Right renal cortex interstitium (tissue), 3 donors: ENCODE results near the gene PRKAA2. TPM values are rescaled to one million over a fixed set of nuclear protein-coding genes. Genes with fewer than 3 reads are reported as not detected.

Experiments used
- DNase-seq, 3 donors: peaks; one replicate each; pipeline ENCODE4 v3.0.0-alpha.2; 2013; ENCODE audit warnings: low read depth in 3 of 3, low spot score in 2 of 3
- polyA plus RNA-seq, 3 donors: library from polyadenylated mRNA; unstranded; fragments of 120-200 nt; gene quantifications; one replicate each; pipeline ENCODE4 v1.2.1, GENCODE V29; 2013; ENCODE audit not compliant: insufficient read length in 3 of 3

PRKAA2 gene
- polyA plus RNA-seq, 3 donors = 14.8 to 16.6 (median 15.3) TPM

DNA sequence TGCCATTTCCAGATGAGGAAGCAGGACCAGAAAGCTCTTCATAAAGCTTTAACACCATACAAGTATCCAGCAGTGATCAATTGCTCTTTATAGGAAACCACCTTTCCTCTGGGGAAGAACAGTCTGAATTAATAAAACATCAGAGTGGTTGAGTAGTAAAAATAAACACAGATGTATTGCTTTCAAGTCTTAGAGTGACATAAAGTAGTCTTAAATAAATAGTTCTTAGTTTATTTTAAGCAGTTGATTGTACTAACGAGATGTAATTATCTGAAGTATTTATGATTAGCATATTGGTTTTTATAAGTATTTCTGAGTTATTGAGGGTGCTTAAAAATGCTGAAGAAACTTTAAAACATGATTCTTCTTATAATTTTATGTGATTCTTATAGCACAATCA, 67.0 kb downstream of the PRKAA2 start:
- DNase-seq = no peak

DNA sequence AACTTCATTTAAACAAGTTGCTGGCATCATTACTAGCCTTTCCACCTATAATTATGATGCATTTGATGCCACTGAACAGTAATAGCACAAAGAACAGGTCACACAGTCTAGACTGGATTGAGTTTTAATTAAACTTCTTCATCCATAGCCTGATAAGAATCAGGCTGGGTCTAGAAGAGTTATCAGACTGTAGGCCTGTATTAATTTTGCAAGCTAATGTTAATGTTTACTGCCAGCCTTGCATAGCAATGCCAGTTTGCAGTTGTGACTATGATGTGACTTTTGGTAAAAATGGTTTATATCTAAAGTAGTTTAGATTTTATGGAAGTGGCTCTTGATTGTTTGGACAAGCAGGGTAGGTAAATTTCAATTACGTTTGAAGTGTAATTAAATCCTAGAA, 68.0 kb downstream of the PRKAA2 start:
- no peak for DNase-seq

DNA sequence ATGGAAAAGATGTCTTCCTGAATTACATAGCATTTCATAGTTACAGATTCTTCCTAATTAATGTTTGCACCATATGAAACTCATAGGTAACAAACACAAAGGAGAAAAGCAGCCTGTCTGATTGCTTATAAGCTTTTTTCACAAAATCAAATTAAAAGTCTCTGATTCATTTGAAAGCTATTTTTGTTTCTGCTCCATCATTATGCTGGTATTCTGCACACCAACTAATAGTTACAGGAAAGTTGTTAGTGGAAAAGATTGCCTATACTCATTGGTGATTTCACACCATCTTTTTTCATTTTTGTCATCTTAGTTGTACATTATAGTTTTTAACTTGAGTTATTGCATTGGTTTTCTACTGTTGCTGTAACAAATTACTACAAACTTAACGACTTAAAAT, 70.0 kb downstream of the PRKAA2 start:
- no peak for DNase-seq

DNA sequence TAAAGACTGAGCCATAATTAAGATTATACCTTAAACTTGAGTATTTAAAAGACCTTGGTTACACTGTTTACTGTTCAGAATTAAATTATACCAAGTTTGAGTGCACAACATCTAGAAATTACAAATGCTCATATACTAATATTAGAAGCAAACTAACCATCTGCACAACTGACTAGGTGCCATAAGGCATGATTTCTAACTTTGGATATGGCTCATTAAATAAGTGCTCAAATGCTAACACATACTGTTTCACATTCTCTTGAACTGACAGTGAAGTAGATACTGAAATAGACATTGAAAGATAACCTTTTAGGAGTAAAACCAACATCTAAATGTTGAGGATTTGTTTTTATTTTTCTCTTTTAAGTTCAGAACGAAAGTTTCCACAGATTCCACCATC, 74.1 kb downstream of the PRKAA2 start:
- no peak for DNase-seq

DNA sequence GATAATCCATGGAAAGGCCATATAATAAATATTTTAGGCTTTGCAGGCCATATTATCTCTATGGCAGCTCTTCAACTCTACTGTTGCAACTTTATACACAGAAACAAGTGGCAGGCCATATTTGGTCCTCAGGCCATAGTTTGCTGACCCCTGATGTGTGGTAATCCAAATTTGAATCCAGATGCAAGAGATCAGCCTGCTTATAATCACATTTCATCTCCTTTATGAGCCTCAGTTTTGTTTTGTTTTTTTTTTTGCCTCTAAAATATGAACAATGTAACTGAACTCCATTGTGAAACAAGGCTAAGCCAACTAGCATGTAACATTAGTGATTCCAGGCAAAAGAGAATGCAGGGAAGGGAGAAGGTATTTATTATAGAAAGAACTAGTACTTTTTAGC, 81.6 kb downstream of the PRKAA2 start:
- no peak for DNase-seq

DNA sequence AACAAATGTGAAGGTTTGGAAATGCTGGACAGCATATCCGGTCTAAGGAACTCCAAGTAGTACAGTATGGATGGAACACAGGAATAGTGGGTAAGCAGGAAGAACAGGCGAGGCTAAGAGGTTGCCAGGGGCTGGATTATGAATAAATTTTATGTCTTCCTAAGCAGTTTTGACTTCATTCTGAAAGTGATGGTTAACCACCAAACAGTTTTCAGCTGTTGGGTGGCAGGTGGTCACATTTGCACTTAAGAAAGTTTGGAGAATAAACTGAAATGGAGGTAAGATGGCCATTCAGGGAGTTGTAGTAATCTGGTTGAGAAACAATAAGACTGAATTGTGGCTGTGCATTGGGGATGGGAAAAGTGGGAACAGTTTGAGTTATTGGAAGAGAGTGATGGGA, 83.8 kb downstream of the PRKAA2 start:
- DNase-seq = no peak

DNA sequence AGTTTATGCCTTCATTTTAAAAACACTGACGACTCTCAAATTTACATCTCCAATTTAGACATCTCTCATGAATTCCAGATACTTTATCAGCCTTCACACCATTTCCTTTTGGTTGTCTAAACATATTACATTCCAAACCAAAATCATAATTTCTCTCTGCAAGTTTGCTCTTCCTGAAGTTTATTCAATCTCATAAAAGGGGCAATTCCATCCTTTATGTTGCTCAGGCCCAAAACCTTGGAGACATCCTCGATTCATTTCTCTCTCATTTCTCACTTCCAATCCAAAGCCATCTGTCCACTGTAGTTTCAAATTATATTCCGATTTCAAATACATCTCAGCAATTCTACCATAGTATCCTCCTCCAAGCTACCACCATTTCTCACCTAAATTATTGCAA, 100.1 kb downstream of the PRKAA2 start:
- DNase-seq = no peak

DNA sequence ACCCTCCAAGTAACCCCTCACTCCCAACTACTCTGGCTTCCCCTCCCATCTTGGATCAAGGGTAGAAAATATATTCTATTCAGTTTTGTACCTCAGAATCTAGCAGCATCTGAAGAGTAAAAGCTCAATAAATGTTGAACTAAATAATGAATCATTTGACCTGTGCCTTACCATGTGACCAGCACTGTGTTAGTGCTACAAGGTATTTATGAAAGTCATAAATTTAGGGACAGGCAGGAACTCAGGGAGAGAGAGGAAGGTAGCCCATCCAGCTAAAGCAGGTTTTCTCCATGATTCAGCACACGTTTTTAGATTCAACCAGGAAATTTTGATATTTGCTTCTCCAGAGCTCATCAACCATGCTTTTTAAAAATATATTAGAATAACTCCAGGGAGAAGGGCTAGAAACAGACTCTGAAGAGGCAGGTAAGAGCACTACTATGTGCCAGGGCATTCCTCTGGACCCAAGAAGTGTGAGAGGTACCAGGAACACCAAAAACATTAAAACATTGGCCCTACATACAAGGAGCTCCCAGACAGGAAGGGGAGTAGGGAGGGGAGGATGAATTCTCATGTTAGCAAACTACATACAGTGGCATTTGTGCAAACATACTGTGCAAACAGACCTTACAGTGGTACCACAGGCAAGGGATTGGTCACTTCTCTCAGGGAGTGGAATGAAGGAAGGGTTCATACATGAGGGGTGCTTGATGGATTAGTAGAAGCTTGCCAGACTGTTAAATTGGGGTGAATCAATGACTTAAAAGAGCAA, 109.8 kb downstream of the PRKAA2 start:
- DNase-seq = no peak

DNA sequence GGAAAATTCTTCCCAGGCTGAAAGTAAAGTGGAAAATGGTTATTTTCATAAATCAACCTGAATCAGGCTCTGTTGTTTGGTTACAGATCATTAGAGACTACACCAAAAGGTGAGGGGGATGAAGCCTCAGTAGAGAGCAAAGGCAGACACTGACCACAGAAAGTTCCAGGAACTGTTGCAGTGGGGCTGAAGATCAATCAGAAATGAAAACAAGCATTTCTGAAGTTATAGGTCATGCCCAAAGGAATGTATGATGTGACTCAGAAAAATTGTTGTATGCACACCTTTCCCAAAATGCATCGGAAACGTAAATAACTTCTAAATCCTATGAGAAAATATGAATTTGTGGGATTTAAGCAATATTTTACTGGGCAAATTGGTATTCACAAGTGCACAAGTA, 110.8 kb downstream of the PRKAA2 start:
- no peak for DNase-seq

DNA sequence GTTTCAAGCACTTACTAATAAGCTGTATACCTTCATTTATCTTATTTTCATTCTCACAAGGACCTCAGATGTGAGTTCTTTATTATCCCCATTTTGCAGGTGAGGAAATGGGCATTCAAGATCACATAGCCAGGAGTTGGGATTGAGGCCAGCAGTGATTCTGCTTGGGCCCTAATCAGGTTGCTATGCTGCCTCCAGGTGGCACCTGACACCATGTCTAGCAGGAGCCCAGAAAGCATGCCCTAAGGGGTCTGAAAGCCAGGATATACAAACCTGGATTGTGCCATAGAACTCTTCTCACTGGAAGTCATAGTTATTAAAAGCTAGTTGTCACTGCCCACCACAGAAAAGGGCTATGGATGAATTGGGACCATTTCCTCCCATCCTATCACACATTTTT, 113.0 kb downstream of the PRKAA2 start:
- DNase-seq = no peak

DNA sequence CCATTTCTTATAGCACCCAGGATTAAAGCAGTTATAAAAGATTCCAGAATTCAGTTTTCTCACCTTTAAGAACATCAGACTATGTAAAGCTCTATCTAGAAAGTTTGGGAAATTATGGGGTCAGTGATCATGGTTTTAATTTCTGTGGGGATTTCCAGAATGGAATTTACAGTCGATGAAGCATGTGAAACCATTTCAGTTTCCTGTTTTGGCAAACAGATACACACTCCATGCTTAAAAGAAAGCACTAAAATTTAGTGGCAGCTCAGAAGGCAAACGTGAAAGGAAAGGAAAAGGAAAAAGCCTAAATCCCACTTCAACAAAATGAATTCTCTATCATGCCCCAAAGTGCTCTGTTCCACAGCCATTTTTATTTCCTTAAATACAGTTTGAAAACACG, 113.7 kb downstream of the PRKAA2 start:
- DNase-seq = no peak

Other genes starting within 250 kb of the PRKAA2 start
- gene PLPP3, start 65.8 kb upstream of the PRKAA2 start, polyA plus RNA-seq = 100 to 1,000 TPM; 129 to 140 (median 129) TPM
- gene FYB2, start 174.1 kb downstream of the PRKAA2 start, polyA plus RNA-seq = 1 to 10 TPM in 1 of 3 donors, under 1 TPM in 2; 0.72 to 1.2 (median 0.81) TPM
- not detected for gene C8A, start 209.5 kb downstream of the PRKAA2 start, polyA plus RNA-seq